IPS-NIHi11 (cell line): ENCODE results near the gene ZNF80.
"Not testable (repeated sequence)": the region's sequence is repeated elsewhere in the genome, so short reads cannot be mapped to it uniquely, and the experiment has no call there.

Experiments used
- DNase-seq: peaks from one replicate; pipeline ENCODE4 v3.0.0; 2012; ENCODE audit warnings: mixed read lengths, low spot score

ZNF80 gene

GRCh38 chr3:114237478-114237877, at the start of gene ZNF80:
ZNF80 (minus strand) TSS chr3:114237578; CDS start chr3:114237074, 504 bp downstream.
- DNase-seq = not testable (repeated sequence)

GRCh38 chr3:114286266-114286665, 48.9 kb upstream of the ZNF80 start:
- no peak for DNase-seq

- no peak for DNase-seq
Observed at GRCh38 chr3:114285648-114286230, 48.4 kb upstream of the ZNF80 start.

GRCh38 chr3:114284644-114285043, 47.3 kb upstream of the ZNF80 start:
- DNase-seq = no peak

- not testable (repeated sequence) for DNase-seq
Observed at GRCh38 chr3:114276856-114277255, 39.5 kb upstream of the ZNF80 start.

DNA sequence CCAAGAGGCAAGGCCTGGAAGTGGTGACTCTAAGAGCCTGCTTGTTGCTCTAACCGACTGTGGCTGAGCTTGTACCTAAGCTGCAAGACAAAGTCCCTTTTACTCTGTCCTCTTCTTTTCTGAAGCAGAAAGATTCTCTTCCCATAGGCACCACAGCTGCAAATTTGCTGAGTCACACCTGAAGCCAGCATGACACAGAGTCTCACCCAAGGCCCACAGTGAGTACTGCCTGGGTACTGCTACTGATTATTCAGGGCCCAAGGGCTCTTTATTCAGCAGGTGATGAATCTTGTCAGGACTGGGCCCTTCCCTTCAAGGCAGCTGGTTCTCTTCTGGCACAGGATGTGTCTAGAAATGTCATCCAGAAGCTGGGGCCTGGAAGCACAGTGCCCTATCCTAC, 37.6 kb upstream of the ZNF80 start:
- no peak for DNase-seq

DNA sequence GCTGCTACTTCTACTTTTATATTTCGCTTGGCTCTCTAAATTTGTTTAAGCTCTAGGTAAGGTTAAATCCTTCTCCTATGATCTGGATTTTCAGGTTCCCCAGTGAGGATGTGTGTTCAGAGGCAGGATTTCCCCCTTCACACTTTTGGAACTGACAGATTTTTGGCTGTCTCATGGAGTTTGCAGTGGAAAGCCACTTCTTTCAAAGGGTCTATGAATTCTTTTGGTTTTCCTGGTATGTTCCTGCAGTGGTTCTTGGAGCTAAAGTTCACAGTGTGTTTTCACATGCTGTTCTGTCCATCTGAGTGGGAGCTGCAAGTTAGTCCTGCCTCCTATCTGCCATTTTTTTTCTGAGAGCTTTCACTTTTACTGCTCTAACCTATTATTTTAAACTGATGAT, 34.9 kb upstream of the ZNF80 start:
- DNase-seq = no peak

DNA sequence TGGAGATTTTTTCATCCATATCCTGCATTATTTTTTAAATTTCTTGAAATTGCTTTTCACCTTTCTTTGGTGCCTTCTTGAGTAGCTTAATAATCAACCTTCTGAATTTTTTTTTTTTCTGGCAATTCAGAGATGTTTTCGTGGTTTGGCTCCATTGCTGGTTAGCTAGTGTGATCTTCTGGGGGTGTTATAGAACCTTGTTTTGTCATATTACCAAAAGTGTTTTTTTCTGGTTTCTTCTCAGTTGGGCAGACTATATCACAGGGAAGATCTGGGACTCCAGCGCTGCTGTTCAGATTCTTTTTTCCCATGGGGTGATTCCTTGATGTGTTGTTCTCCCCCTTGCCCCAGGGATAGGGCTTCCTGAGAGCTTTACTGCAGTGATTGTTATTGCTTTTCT, 32.6 kb upstream of the ZNF80 start:
- DNase-seq = no peak

GRCh38 chr3:114260152-114260551, 22.8 kb upstream of the ZNF80 start:
- DNase-seq = no peak

DNA sequence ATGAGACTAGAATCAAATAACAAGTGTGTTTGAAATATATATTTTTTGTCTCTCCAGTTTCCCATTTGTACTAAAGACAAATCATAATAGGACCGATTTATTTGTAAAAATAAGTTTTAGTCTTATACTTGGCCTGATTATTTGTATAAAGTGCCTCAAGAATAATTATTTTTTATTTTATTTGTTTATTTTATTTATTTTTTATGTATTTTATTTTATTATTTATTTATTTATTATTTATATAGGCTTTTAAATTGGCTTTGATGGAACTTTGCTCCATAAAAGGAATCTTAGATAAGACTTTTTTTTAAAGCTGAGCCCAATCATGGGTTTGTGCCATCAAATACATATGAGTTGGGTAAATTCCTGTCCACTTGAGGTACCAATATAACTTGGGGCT, 22.2 kb upstream of the ZNF80 start:
- no peak for DNase-seq

GRCh38 chr3:114253505-114253904, 16.1 kb upstream of the ZNF80 start:
- DNase-seq = no peak

GRCh38 chr3:114252954-114253353, 15.6 kb upstream of the ZNF80 start:
- DNase-seq = no peak

DNA sequence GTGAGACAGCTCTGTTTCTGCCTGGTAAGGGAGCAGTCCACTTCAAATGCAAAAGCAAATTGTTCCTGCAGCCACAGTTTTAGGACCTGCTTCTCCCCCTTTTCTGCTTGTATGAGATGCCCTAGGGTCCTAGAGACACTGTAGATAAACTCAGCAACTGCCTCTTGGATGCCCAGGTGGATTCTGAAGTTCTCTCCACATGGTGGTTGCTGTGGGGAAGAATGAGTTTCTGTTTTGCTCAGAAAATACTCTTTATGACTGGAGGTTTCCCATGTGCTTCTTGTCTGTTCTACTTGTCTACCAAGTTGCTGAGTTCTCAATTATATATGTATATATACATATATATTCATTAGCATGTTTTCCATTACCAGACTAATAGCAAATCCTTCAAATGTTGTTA, 5.6 kb upstream of the ZNF80 start:
- no peak for DNase-seq

- DNase-seq = no peak
Observed at GRCh38 chr3:114241262-114241661, 3.9 kb upstream of the ZNF80 start.

GRCh38 chr3:114238146-114238785, 888 bp upstream of the ZNF80 start:
- DNase-seq = not testable (repeated sequence)

DNA sequence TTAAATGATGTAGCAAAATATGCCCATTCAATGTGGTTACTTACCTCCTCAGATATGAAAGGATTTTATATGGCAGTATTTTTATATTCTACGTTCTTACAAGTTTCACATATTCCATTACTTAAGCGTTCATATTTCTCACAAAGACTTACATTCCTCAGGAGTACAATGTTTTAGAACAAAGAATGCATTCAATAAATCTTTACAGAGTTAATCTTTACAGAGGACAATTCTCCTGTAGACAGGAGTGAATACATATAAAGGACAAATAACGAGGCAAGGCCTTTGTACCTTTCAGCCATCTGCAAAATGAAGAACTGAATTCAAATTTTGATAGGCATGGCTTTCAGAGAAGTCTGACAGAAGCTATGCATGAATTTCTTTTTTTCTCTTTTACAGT, 1.9 kb downstream of the ZNF80 start:
- DNase-seq = no peak

DNA sequence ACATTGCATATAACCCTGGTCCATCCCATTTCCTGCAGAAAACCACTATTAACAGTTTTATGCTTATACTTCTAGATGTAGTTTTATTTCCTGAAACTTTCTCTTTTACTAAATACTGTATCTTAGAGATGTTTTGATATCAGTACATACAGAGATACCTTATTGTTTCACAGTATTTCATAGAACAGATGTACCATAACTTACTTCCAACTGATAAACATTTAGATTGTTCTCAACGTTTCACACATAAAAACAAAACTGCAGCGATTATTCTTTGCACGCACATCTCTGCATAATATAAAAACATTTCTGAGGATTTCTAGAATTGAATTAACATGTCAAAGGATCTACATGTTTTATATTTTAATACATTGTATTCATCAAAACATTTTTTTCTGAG, 2.6 kb downstream of the ZNF80 start:
- no peak for DNase-seq

DNA sequence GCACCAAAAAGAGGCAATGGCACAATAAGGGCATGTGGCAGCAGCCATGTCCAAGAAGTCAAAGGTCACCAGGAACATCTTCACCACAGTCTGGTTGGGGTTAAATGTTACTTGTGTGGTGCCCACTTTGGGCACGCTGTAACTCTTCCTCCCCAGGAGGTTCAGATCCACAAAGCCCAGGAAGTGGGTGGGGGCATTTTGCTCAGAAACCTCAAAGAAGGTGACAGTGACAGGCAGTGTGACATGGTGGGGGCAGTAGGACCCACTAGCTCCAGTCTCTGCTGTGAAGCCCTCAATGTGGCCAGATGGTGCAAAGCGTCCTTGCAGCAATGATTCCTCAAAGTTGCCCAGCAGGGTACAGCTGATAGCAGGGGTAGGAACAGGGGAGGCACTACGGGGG, 5.8 kb downstream of the ZNF80 start:
- no peak for DNase-seq

DNA sequence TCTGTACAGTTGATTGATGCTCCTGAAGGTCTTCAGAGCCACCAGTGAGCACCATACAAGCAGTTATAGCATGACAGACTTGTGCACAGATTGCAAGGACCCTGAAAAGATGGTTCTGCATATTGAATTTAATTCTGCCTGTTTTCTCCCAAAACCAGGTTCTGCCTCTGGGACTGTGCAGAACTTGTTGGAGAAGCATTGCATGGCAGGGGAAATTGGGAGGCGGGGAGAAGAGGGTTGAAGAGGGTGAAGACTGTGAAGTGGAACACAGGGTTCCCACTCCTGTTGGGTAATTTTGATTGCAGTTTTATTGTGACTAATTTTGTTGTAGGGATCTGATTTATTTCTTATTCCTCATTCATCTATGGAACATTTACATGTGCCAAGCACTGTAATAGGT, 10.3 kb downstream of the ZNF80 start:
- DNase-seq = no peak

- DNase-seq = no peak
Observed at GRCh38 chr3:114226313-114226712, 11.1 kb downstream of the ZNF80 start.

DNA sequence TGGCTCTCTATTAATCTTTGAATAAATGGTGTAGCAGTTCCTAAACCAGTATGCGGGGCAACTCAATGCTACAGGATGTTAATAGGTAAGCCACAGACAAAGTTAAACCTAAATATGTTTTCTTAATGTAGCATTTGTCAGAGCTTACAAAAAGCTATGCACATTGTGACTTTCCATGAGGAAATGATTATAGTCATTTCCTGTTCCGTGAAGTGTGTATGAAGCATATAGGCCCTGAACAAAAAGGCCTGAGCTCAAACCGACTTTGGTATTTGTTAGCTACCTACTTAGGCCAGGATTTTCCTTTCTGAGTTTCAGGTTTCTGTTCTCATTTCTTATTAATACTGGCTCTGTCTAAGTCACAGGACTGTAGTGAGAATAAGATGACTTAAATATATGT, 14.2 kb downstream of the ZNF80 start:
- DNase-seq = no peak

- DNase-seq = no peak
Observed at GRCh38 chr3:114221881-114222264, 15.5 kb downstream of the ZNF80 start.

- no peak for DNase-seq
Observed at GRCh38 chr3:114221165-114221880, 16.1 kb downstream of the ZNF80 start.

- no peak for DNase-seq
Observed at GRCh38 chr3:114219741-114220140, 17.6 kb downstream of the ZNF80 start.
